GM18861 (cell line): ENCODE measurements around the gene HIGD2A.

Experiments used
- ATAC-seq: cut with Tn5 transposase; IDR thresholded peaks from one replicate; pipeline ENCODE4 v1.9.1; 2021; ENCODE audit not compliant: unreplicated experiment

Gene HIGD2A

GRCh38 chr5:176368726-176369125, 19.8 kb upstream of the HIGD2A start:
- no peak for ATAC-seq

DNA sequence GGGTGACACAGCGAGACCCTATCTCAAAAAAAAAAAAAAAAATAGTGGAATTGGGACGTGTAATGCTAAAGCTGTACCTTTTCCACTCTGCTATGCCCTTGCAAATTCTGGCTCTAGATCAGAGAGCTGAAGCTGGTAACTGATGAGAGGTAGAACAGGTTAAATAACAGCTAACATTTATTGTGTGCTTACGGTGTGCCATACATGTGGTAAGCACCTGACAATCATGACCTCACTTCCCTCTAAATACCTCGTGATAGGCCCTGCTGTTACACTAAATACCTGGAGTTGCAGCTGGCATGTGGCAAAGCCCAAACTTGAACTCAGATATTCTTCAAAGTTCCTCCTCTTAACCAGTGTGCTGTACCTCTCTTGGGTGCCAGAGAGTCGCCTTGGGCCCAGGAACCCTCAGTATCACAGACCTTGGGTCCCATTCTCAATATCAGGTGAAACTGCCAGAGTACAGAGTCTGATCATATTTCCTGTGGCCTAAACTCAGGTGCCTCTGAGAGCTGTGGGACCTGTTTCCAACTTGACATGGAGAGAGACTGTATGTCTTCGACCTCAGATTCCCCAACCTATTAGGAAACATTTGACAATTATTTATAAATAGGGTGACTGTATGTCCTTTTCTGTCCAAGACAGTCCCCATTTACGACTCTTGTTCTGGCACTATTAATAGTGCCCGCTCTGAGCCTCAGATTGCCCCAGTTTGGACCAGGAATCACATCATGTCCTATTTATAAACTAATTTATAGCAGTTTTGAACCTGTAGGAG, 18.4 kb upstream of the HIGD2A start:
- ATAC-seq = no peak

- no peak for ATAC-seq
Measured at GRCh38 chr5:176371621-176372539, 16.7 kb upstream of the HIGD2A start.

GRCh38 chr5:176373100-176373818, 15.3 kb upstream of the HIGD2A start:
- ATAC-seq = no peak

GRCh38 chr5:176379881-176380280, 8.7 kb upstream of the HIGD2A start:
- ATAC-seq = no peak

DNA sequence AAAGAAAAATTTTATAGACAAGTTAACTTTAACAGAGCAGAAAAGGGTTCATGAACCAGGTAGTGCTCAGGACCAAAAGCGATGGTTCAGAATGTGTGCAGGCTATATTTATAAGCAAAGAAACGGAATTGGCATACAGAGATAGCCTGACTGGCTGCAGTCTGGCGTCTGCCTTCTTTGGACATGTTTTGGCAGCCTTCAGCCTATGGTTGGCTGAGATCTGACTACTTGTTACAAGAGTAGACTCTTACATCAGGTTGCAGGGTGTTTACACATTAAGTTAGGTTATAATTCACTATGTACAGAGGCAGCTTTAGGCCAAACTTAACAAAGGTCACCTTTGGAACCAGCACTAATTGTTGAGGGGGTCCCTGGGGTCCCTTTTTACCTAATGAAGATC, 7.1 kb upstream of the HIGD2A start:
- ATAC-seq = no peak

- no peak for ATAC-seq
Measured at GRCh38 chr5:176381979-176382378, 6.6 kb upstream of the HIGD2A start.

DNA sequence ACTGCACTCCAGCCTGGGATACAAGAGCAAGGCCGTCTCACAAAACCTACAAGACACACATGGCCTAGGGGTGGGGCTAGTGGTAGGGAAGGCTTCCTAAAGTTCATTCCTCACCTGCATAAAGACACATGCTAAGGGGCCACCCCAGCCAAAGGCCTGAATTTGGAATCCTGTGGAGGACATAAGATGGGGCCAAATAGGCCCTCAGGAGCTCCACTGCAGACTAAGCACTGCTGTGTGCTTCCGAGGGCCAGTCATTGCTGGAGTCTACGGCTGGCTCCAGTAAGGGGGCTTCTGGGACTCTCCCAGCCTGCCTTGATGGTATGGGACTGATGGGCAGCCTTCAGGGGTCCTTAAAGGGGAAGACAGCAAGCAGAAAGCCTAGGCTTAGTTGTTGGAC, 5.8 kb upstream of the HIGD2A start:
- no peak for ATAC-seq

GRCh38 chr5:176383248-176383905, 5.2 kb upstream of the HIGD2A start:
- no peak for ATAC-seq

- no peak for ATAC-seq
Measured at GRCh38 chr5:176383961-176384360, 4.6 kb upstream of the HIGD2A start.

GRCh38 chr5:176384366-176384930, 4.1 kb upstream of the HIGD2A start:
- no peak for ATAC-seq

DNA sequence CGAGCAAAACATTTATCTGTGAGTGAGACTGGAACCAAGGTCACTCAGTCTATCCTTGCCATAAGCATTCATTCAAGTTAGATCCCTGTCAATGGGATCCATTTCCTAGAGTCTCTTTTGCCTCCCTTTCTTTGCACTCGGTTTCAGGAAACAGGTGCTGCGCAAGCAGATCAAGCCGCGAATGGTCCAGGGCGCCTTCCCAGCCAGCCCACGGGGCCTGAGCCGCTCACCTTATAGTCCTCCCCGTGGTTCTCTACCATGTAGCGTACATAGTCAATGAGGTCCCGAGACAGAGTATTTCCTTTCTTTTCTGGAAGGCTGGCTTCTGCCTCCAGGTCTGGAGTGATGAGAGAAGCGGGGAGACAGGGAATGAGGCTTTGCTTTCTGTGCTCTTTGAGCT, 3.6 kb upstream of the HIGD2A start:
- no peak for ATAC-seq

DNA sequence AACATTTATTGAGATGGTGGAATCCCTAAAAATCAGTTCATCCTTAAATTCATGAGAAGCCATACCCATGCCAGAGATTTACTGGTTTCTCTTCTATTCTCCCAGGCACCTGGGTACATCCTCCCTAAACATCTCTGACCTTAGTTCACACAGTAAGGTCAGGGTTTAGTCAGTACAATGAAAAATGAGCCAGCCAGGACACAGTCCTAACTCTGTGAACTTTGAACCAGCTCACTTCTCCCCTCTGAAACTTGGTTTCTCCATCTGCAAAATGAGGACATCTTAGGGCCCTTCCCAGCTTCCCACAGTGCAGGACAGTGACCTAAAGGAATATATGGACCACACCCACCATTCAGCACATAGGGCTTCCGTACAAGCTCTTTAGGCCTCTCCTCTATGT, 2.1 kb upstream of the HIGD2A start:
- no peak for ATAC-seq

DNA sequence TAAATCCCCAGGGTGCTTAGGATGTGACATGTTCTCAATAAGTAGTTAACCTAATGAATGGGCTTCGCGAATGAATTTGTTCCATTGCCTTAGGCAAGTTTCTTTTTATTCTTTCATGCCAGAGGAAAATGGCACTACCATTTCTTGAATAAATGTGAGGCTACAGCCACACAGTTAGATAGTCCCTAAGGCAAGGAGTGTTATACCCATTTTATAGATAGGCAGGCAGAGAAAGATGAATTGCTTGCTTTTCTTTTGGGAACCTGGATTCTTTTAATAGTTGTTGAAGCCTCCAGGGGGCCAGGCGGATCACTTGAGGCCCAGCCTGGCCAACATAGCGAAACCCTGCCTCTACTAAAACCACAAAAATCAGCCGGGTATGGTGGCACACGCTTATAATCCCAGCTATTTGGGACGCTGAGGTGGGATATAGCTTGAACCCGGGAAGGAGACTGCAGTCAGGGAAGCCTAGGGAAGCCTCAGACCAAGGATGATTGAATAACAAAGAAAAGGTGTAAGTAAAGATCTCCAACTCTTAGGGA, 1.1 kb upstream of the HIGD2A start:
- no peak for ATAC-seq

GRCh38 chr5:176388003-176388443, 528 bp upstream of the HIGD2A start:
- ATAC-seq = no peak

DNA sequence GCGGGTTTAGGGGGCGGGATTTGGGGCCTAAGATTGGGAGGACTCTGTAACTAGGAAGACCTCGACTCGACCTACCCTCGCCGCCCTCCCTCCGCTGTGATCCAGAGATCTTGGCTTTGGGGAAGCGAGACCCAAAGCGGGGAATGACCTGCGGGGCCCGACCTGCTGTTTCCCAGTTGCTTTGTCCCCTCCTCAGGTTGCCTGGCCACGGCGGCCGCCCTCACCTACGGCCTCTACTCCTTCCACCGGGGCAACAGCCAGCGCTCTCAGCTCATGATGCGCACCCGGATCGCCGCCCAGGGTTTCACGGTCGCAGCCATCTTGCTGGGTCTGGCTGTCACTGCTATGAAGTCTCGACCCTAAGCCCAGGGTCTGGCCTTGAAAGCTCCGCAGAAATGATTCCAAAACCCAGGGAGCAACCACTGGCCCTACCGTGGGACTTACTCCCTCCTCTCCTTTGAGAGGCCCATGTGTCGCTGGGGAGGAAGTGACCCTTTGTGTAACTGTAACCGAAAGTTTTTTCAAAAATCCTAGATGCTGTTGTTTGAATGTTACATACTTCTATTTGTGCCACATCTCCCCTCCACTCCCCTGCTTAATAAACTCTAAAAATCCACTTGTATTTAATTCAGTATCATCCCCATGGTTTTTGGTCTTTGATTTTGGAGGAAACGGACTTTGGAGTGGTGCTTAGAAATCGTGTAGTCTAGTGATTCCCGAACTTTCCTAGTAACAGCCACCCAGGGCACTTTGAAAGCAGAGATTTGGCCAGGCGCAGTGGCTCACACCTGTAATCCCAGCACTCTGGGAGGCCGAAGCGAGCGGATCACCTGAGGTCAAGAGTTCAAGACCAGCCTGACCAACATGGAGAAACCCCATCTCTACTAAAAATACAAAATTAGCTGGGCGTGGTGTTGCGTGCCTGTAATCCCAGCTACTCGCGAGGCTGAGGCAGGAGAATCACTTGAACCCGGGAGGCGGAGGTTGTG, 878 bp downstream of the HIGD2A start:
- peak; percentile 20 for ATAC-seq

DNA sequence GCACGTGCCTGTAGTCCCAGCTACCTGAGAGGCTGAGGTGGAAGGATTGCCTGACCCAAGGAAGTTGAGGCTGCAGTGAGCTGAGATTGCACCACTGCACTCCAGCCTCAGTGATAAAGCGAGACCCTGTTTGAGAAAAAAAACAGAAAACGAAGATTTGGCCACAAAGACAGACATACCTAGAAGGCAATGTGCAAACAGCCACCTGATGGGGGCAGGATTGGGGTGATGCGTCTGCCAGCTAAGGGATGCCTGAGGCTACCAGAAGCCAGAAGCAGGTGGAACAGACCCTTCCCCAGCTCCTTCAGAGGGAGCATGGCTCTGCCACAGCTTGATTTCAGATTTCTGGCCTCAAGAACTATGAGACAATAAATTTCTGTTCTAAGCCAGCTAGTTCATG, 2.9 kb downstream of the HIGD2A start:
- ATAC-seq = no peak

GRCh38 chr5:176391999-176392398, 3.4 kb downstream of the HIGD2A start:
- no peak for ATAC-seq

- ATAC-seq = no peak
Measured at GRCh38 chr5:176392526-176392925, 4.0 kb downstream of the HIGD2A start.
